GM10248 (cell line): ENCODE results near the gene ASPRV1.
"Not testable (repeated sequence)": the region's sequence is repeated elsewhere in the genome, so short reads cannot be mapped to it uniquely, and the experiment has no call there.

Experiments used
- CTCF ChIA-PET: fragments of 300-600 bp; sonication (Branson Sonifier 250); formaldehyde crosslinking; extraction: SDS; loops from one replicate; lab custom pipeline; 2021; ENCODE audit warnings: antibody characterized with exemption; lab: Yijun Ruan, JAX
- POLR2A ChIA-PET: fragments of 350-650 bp; sonication (Branson Sonifier 250); formaldehyde crosslinking; extraction: SDS; loops from one replicate; lab custom pipeline; 2020; ENCODE audit warnings: antibody characterized with exemption; lab: Yijun Ruan, JAX
- DNase-seq: peaks from one replicate; pipeline ENCODE4 v3.0.0; 2012; ENCODE audit errors: extremely low spot score
- CTCF ChIP-seq: IDR thresholded peaks from 2 replicates; pipeline ENCODE4 v1.5.1; 2012; ENCODE audit warnings: mild to moderate bottlenecking, low read depth; ENCODE audit errors: extremely low read depth, missing control alignments, control extremely low read depth

ASPRV1 gene

GRCh38 chr2:69958480-69958879, 3.0 kb downstream of the ASPRV1 start:
- no peak for DNase-seq
- POLR2A ChIA-PET, result no interaction called here
- CTCF ChIA-PET, result interaction anchor here (0.9 to 1.6 kb wide), 2 partner anchors 90 to 113 kb away, joined by 3 read pairs; no protein-coding TSS in a partner anchor
- TF ChIP-seq CTCF, result no peak

- no peak for TF ChIP-seq CTCF
- DNase-seq, result no peak
- ChIA-PET POLR2A (no interaction called here), CTCF (interaction anchor here (1.6 kb wide), 1 partner anchor 113 kb away, joined by 3 read pairs; no protein-coding TSS in a partner anchor)
Observed at GRCh38 chr2:69957965-69958364, 3.5 kb downstream of the ASPRV1 start.

GRCh38 chr2:69956475-69956979, 4.9 kb downstream of the ASPRV1 start:
- ChIA-PET CTCF (no interaction called here), POLR2A (no interaction called here)
- DNase-seq, result no peak
- TF ChIP-seq CTCF, result no peak

- TF ChIP-seq CTCF, result no peak
- CTCF ChIA-PET, result interaction anchor here (1.2 to 1.6 kb wide), 4 partner anchors 11 to 271 kb away, joined by 3 to 4 read pairs (median 3); no protein-coding TSS in a partner anchor
- POLR2A ChIA-PET, result no interaction called here
- DNase-seq, result no peak
Observed at GRCh38 chr2:69955029-69955428, 6.4 kb downstream of the ASPRV1 start.

GRCh38 chr2:69954084-69954483, 7.3 kb downstream of the ASPRV1 start:
- no peak for DNase-seq
- ChIA-PET CTCF (interaction anchor here (1.2 to 1.3 kb wide), 2 partner anchors 10 to 254 kb away, joined by 3 read pairs; no protein-coding TSS in a partner anchor), POLR2A (no interaction called here)
- no peak for TF ChIP-seq CTCF

- CTCF ChIA-PET, result interaction anchor here (1.2 to 1.3 kb wide), 2 partner anchors 11 to 227 kb away, joined by 4 to 5 read pairs; no protein-coding TSS in a partner anchor
- no peak for TF ChIP-seq CTCF
- no peak for DNase-seq
Observed at GRCh38 chr2:69952336-69953115, 8.9 kb downstream of the ASPRV1 start.

GRCh38 chr2:69950671-69951070, 10.8 kb downstream of the ASPRV1 start:
- CTCF ChIA-PET, result not testable (repeated sequence)

More at GRCh38 chr2:69952336-69953115, 8.9 kb downstream of the ASPRV1 start:
- POLR2A ChIA-PET, result no interaction called here

More at GRCh38 chr2:69950671-69951070, 10.8 kb downstream of the ASPRV1 start:
- POLR2A ChIA-PET, DNase-seq: not testable (repeated sequence)
